Caco-2 (cell line): ENCODE data around the gene GREM1. TPM values are rescaled to one million over a fixed set of nuclear protein-coding genes. Genes with fewer than 3 reads are reported as not detected.

Experiments
- BruUV-seq: library from RNA; stranded (reverse); fragments of 400-500 nt; replicated peaks from 2 replicates; lab custom pipeline; 2021; lab: Mats Ljungman, UMichigan
- CTCF ChIA-PET: fragments of 300-600 bp; sonication (Branson Sonifier 250); formaldehyde crosslinking; loops from one replicate; lab custom pipeline; 2022; ENCODE audit warnings: antibody characterized with exemption; lab: Charles Lee
- POLR2A ChIA-PET: fragments of 300-600 bp; sonication (Branson Sonifier 250); formaldehyde crosslinking; loops from one replicate; lab custom pipeline; 2022; ENCODE audit warnings: antibody characterized with exemption; lab: Charles Lee
- DNase-seq, 2 experiments: peaks; one replicate each; pipeline versions ENCODE4 v3.0.0 to v3.0.0-alpha.2; 2020 to 2022
- H3K27me3 ChIP-seq: replicated peaks from 2 replicates; pipeline ENCODE4 v1.6.0; 2011; ENCODE audit warnings: low read length; ENCODE audit not compliant: control insufficient read depth, insufficient read depth
- H3K36me3 ChIP-seq: 2 replicates; pipeline ENCODE4 v1.5.1; 2011; ENCODE audit warnings: low read length; ENCODE audit not compliant: control insufficient read depth, insufficient read depth
- H3K4me1 ChIP-seq: fragments of 250-450 bp; sonication (Bioruptor Pico); 2 replicates; pipeline ENCODE4 v1.5.1; 2020; ENCODE audit warnings: mild to moderate bottlenecking
- H3K4me3 ChIP-seq: 2 replicates; pipeline ENCODE4 v1.5.1; 2011; ENCODE audit warnings: low read depth, mild to moderate bottlenecking, control low read depth, low read length
- H3K9me3 ChIP-seq: fragments of 250-450 bp; sonication (Bioruptor Pico); 2 replicates; pipeline ENCODE4 v1.5.1; 2020; ENCODE audit warnings: mild to moderate bottlenecking, moderate library complexity
- H3K27ac Mint-ChIP-seq: one replicate; pipeline ENCODE4 v1.8.0; 2022; ENCODE audit warnings: mixed read lengths; ENCODE audit not compliant: unreplicated experiment
- H3K27me3 Mint-ChIP-seq: one replicate; pipeline ENCODE4 v1.8.0; 2022; ENCODE audit warnings: mixed read lengths; ENCODE audit not compliant: insufficient read depth, unreplicated experiment
- H3K36me3 Mint-ChIP-seq: one replicate; pipeline ENCODE4 v1.8.0; 2022; ENCODE audit warnings: mild to moderate bottlenecking, mixed read lengths; ENCODE audit not compliant: insufficient read depth, unreplicated experiment
- H3K4me1 Mint-ChIP-seq: one replicate; pipeline ENCODE4 v1.8.0; 2022; ENCODE audit warnings: low read depth, mixed read lengths; ENCODE audit not compliant: unreplicated experiment
- H3K4me3 Mint-ChIP-seq: one replicate; pipeline ENCODE4 v1.8.0; 2022; ENCODE audit warnings: mild to moderate bottlenecking, moderate library complexity, mixed read lengths; ENCODE audit not compliant: unreplicated experiment
- H3K9me3 Mint-ChIP-seq: one replicate; pipeline ENCODE4 v1.8.0; 2022; ENCODE audit warnings: mixed read lengths; ENCODE audit not compliant: unreplicated experiment
- CTCF ChIP-seq, 2 experiments: fragments of 200-600 bp in 1 of 2; IDR thresholded peaks; 1 replicate in 1 of 2; 2 replicates in 1 of 2; pipeline versions ENCODE4 v1.5.1 to v1.8.0; 2011 to 2022; ENCODE audit warnings: antibody characterized with exemption in 1 of 2, control low read depth in 1 of 2, inconsistent platforms in 1 of 2, low read depth in 1 of 2, low read length in 1 of 2, mild to moderate bottlenecking in 1 of 2, moderate library complexity in 1 of 2; ENCODE audit not compliant: insufficient read depth in 1 of 2, severe bottlenecking in 1 of 2, unreplicated experiment in 1 of 2
- intact Hi-C: fragments of 100-400 bp; cut with micrococcal nuclease; formaldehyde crosslinking; loops from one replicate; pipeline ENCODE4 v1.10.0; 2022; ENCODE audit not compliant: unreplicated experiment
- total RNA-seq: library from RNA; stranded (reverse); gene quantifications from 2 replicates; pipeline ENCODE4 v1.2.3, GENCODE V29; 2022

The GREM1 gene
- total RNA-seq, 1 experiment from 2014 or later: 0.54 TPM

DNA sequence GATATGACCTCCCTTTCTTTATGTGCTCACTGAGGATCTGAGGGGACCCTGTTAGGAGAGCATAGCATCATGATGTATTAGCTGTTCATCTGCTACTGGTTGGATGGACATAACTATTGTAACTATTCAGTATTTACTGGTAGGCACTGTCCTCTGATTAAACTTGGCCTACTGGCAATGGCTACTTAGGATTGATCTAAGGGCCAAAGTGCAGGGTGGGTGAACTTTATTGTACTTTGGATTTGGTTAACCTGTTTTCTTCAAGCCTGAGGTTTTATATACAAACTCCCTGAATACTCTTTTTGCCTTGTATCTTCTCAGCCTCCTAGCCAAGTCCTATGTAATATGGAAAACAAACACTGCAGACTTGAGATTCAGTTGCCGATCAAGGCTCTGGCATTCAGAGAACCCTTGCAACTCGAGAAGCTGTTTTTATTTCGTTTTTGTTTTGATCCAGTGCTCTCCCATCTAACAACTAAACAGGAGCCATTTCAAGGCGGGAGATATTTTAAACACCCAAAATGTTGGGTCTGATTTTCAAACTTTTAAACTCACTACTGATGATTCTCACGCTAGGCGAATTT, 14.9 kb downstream of the GREM1 start:
- Mint-ChIP-seq H3K36me3 (no peaks in the 10 kb centered on the region), H3K9me3 (no peaks in the 10 kb centered on the region), H3K4me1 (no peaks in the 10 kb centered on the region), H3K4me3 (no peak overlapping the region), H3K27me3 (peaks cover 4% of the 10 kb centered on the region), H3K27ac (no peak overlapping the region)
- no peaks in the 10 kb centered on the region for H3K9me3 ChIP-seq
- TF ChIP-seq CTCF (IDR thresholded peaks at IDR 0.05; ENCODE audit: insufficient read depth in 1 of 2, low read depth in 1 of 2, low read length in 1 of 2, severe bottlenecking in 1 of 2, unreplicated experiment in 1 of 2): no peak
- DNase-seq: no peak
- BruUV-seq: no TSS peak
- ChIA-PET POLR2A (no interaction called here), CTCF (no interaction called here)
- no peaks in the 10 kb centered on the region for H3K4me1 ChIP-seq
- no peaks in the 10 kb centered on the region for H3K27me3 ChIP-seq
- intact Hi-C loops: no loop called here
- H3K36me3 ChIP-seq: no peaks in the 10 kb centered on the region
- no peak overlapping the region for H3K4me3 ChIP-seq

DNA sequence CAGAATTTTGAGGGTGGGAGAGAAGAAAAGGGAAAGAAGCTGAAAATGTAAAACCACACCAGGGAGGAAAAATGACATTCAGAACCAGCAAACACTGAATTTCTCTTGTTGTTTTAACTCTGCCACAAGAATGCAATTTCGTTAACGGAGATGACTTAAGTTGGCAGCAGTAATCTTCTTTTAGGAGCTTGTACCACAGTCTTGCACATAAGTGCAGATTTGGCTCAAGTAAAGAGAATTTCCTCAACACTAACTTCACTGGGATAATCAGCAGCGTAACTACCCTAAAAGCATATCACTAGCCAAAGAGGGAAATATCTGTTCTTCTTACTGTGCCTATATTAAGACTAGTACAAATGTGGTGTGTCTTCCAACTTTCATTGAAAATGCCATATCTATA, 15.5 kb downstream of the GREM1 start:
- Histone ChIP-seq H3K36me3 (no peaks in the 10 kb centered on the region), H3K9me3 (no peaks in the 10 kb centered on the region), H3K27me3 (no peaks in the 10 kb centered on the region), H3K4me3 (no peak overlapping the region), H3K4me1 (no peaks in the 10 kb centered on the region)
- ChIA-PET CTCF (no interaction called here), POLR2A (no interaction called here)
- H3K4me3 Mint-ChIP-seq: no peak overlapping the region
- intact Hi-C loops: no loop called here
- no peak for DNase-seq
- no peaks in the 10 kb centered on the region for H3K4me1 Mint-ChIP-seq
- BruUV-seq: no TSS peak
- H3K27me3 Mint-ChIP-seq: peaks cover 4% of the 10 kb centered on the region
- H3K36me3 Mint-ChIP-seq: no peaks in the 10 kb centered on the region
- no peaks in the 10 kb centered on the region for H3K9me3 Mint-ChIP-seq
- no peak for TF ChIP-seq CTCF (IDR thresholded peaks at IDR 0.05; ENCODE audit: insufficient read depth in 1 of 2, low read depth in 1 of 2, low read length in 1 of 2, severe bottlenecking in 1 of 2, unreplicated experiment in 1 of 2)
- no peak overlapping the region for H3K27ac Mint-ChIP-seq

GRCh38 chr15:32735989-32736700, 18.3 kb downstream of the GREM1 start:
- H3K4me3 Mint-ChIP-seq: no peak overlapping the region
- no TSS peak for BruUV-seq

More at GRCh38 chr15:32735989-32736700, 18.3 kb downstream of the GREM1 start:
- Histone ChIP-seq H3K4me1 (no peaks in the 10 kb centered on the region), H3K9me3 (no peaks in the 10 kb centered on the region), H3K27me3 (no peaks in the 10 kb centered on the region), H3K36me3 (no peaks in the 10 kb centered on the region), H3K4me3 (no peak overlapping the region)
- POLR2A ChIA-PET: no interaction called here
- no peaks in the 10 kb centered on the region for H3K4me1 Mint-ChIP-seq
- no peaks in the 10 kb centered on the region for H3K36me3 Mint-ChIP-seq
- no peak for DNase-seq
- H3K27me3 Mint-ChIP-seq: peaks cover 7% of the 10 kb centered on the region
- no peak overlapping the region for H3K27ac Mint-ChIP-seq
- intact Hi-C loops: no loop called here
- TF ChIP-seq CTCF (IDR thresholded peaks at IDR 0.05; ENCODE audit: insufficient read depth in 1 of 2, low read depth in 1 of 2, low read length in 1 of 2, severe bottlenecking in 1 of 2, unreplicated experiment in 1 of 2): no peak
- H3K9me3 Mint-ChIP-seq: peaks cover 6% of the 10 kb centered on the region
- CTCF ChIA-PET: no interaction called here
